ENCODE measurements around the gene TNIP3. TPM values are rescaled to one million over a fixed set of nuclear protein-coding genes. Genes with fewer than 3 reads are reported as not detected.

TNIP3 gene
- total and polyA plus RNA-seq, 4 donors: 0.19 to 0.88 (median 0.48) TPM; not detected in 1

- DNase-seq (no peak), ATAC-seq (ENCODE audit: low FRiP score) (no peak)
- Histone ChIP-seq H3K4me1 (ENCODE audit: control insufficient read depth in 1 of 2, insufficient read depth in 2 of 2, low read length in 2 of 2) (no peaks in the 10 kb centered on the region), H3K27ac (ENCODE audit: low read depth in 1 of 2, low read length in 2 of 2) (no peak overlapping the region), H3K4me3 (ENCODE audit: low read length in 2 of 2) (no peak overlapping the region), H3K36me3 (ENCODE audit: control insufficient read depth in 1 of 2, insufficient read depth in 2 of 2, low read length in 1 of 2) (no peaks in the 10 kb centered on the region), H3K9me3 (ENCODE audit: control insufficient read depth, low read length) (no peaks in the 10 kb centered on the region), H3K27me3 (ENCODE audit: control insufficient read depth in 1 of 2, insufficient read depth in 2 of 2, low read length in 1 of 2) (no peaks in the 10 kb centered on the region)
- 73 to 75% methylated on average over 4 of the region's 4 CpGs for WGBS, 2 donors
- intact Hi-C loops (cut with DNase I): no loop called here
Observed at GRCh38 chr4:121130326-121130660, 33.8 kb downstream of the TNIP3 start.

GRCh38 chr4:121129606-121130325, 34.4 kb downstream of the TNIP3 start:
- 91% methylated on average over 4 of the region's 4 CpGs for WGBS, 2 donors
- H3K4me1 ChIP-seq (ENCODE audit: control insufficient read depth in 1 of 2, insufficient read depth in 2 of 2, low read length in 2 of 2): no peaks in the 10 kb centered on the region
- H3K27ac ChIP-seq (ENCODE audit: low read depth in 1 of 2, low read length in 2 of 2): no peak overlapping the region
- no peaks in the 10 kb centered on the region for H3K9me3 ChIP-seq (ENCODE audit: control insufficient read depth, low read length)
- DNase-seq (no peak), ATAC-seq (ENCODE audit: low FRiP score) (no peak)
- intact Hi-C loops (cut with DNase I): no loop called here
- H3K36me3 ChIP-seq (ENCODE audit: control insufficient read depth in 1 of 2, insufficient read depth in 2 of 2, low read length in 1 of 2): no peaks in the 10 kb centered on the region
- H3K27me3 ChIP-seq (ENCODE audit: control insufficient read depth in 1 of 2, insufficient read depth in 2 of 2, low read length in 1 of 2): no peaks in the 10 kb centered on the region
- H3K4me3 ChIP-seq (ENCODE audit: low read length in 2 of 2): no peak overlapping the region

- DNase-seq: no peak
- Histone ChIP-seq H3K4me3 (ENCODE audit: low read length in 2 of 2) (no peak overlapping the region), H3K4me1 (ENCODE audit: control insufficient read depth in 1 of 2, insufficient read depth in 2 of 2, low read length in 2 of 2) (no peaks in the 10 kb centered on the region), H3K36me3 (ENCODE audit: control insufficient read depth in 1 of 2, insufficient read depth in 2 of 2, low read length in 1 of 2) (no peaks in the 10 kb centered on the region), H3K27ac (ENCODE audit: low read depth in 1 of 2, low read length in 2 of 2) (no peak overlapping the region), H3K9me3 (ENCODE audit: control insufficient read depth, low read length) (no peaks in the 10 kb centered on the region), H3K27me3 (ENCODE audit: control insufficient read depth in 1 of 2, insufficient read depth in 2 of 2, low read length in 1 of 2) (no peaks in the 10 kb centered on the region)
- no peak for ATAC-seq (ENCODE audit: low FRiP score)
- WGBS, 2 donors: 82 to 91% methylated on average over 1 of the region's 1 CpG
- intact Hi-C loops (cut with DNase I): no loop called here
Observed at GRCh38 chr4:121127100-121127499, 37.0 kb downstream of the TNIP3 start.

GRCh38 chr4:121126449-121127006, 37.6 kb downstream of the TNIP3 start:
- Histone ChIP-seq H3K9me3 (ENCODE audit: control insufficient read depth, low read length) (no peaks in the 10 kb centered on the region), H3K36me3 (ENCODE audit: control insufficient read depth in 1 of 2, insufficient read depth in 2 of 2, low read length in 1 of 2) (no peaks in the 10 kb centered on the region), H3K27me3 (ENCODE audit: control insufficient read depth in 1 of 2, insufficient read depth in 2 of 2, low read length in 1 of 2) (no peaks in the 10 kb centered on the region), H3K4me3 (ENCODE audit: low read length in 2 of 2) (no peak overlapping the region), H3K27ac (ENCODE audit: low read depth in 1 of 2, low read length in 2 of 2) (no peak overlapping the region), H3K4me1 (ENCODE audit: control insufficient read depth in 1 of 2, insufficient read depth in 2 of 2, low read length in 2 of 2) (no peaks in the 10 kb centered on the region)
- DNase-seq (no peak), ATAC-seq (ENCODE audit: low FRiP score) (no peak)
- intact Hi-C loops (cut with DNase I): no loop called here
- WGBS, 2 donors: 68 to 74% methylated on average over 6 of the region's 6 CpGs

- DNase-seq: no peak
- Histone ChIP-seq H3K9me3 (ENCODE audit: control insufficient read depth, low read length) (no peaks in the 10 kb centered on the region), H3K4me3 (ENCODE audit: low read length in 2 of 2) (no peak overlapping the region), H3K27ac (ENCODE audit: low read depth in 1 of 2, low read length in 2 of 2) (no peak overlapping the region), H3K4me1 (ENCODE audit: control insufficient read depth in 1 of 2, insufficient read depth in 2 of 2, low read length in 2 of 2) (no peaks in the 10 kb centered on the region), H3K27me3 (ENCODE audit: control insufficient read depth in 1 of 2, insufficient read depth in 2 of 2, low read length in 1 of 2) (no peaks in the 10 kb centered on the region), H3K36me3 (ENCODE audit: control insufficient read depth in 1 of 2, insufficient read depth in 2 of 2, low read length in 1 of 2) (no peaks in the 10 kb centered on the region)
- intact Hi-C loops (cut with DNase I): no loop called here
- WGBS, 2 donors: 97% methylated on average over 3 of the region's 3 CpGs
- no peak for ATAC-seq (ENCODE audit: low FRiP score)
Observed at GRCh38 chr4:121125498-121125885, 38.6 kb downstream of the TNIP3 start.

GRCh38 chr4:121122661-121123060, 41.5 kb downstream of the TNIP3 start:
- intact Hi-C loops (cut with DNase I): no loop called here
- no peaks in the 10 kb centered on the region for H3K4me1 ChIP-seq (ENCODE audit: control insufficient read depth in 1 of 2, insufficient read depth in 2 of 2, low read length in 2 of 2)
- no peak overlapping the region for H3K27ac ChIP-seq (ENCODE audit: low read depth in 1 of 2, low read length in 2 of 2)
- no peaks in the 10 kb centered on the region for H3K27me3 ChIP-seq (ENCODE audit: control insufficient read depth in 1 of 2, insufficient read depth in 2 of 2, low read length in 1 of 2)
- H3K36me3 ChIP-seq (ENCODE audit: control insufficient read depth in 1 of 2, insufficient read depth in 2 of 2, low read length in 1 of 2): no peaks in the 10 kb centered on the region
- WGBS, 2 donors: 23 to 25% methylated on average over 2 of the region's 2 CpGs
- no peak overlapping the region for H3K4me3 ChIP-seq (ENCODE audit: low read length in 2 of 2)
- no peak for ATAC-seq (ENCODE audit: low FRiP score)
- no peaks in the 10 kb centered on the region for H3K9me3 ChIP-seq (ENCODE audit: control insufficient read depth, low read length)
- no peak for DNase-seq

- Histone ChIP-seq H3K27ac (ENCODE audit: low read depth in 1 of 2, low read length in 2 of 2) (no peak overlapping the region), H3K9me3 (ENCODE audit: control insufficient read depth, low read length) (no peaks in the 10 kb centered on the region), H3K4me3 (ENCODE audit: low read length in 2 of 2) (no peak overlapping the region), H3K36me3 (ENCODE audit: control insufficient read depth in 1 of 2, insufficient read depth in 2 of 2, low read length in 1 of 2) (no peaks in the 10 kb centered on the region), H3K27me3 (ENCODE audit: control insufficient read depth in 1 of 2, insufficient read depth in 2 of 2, low read length in 1 of 2) (no peaks in the 10 kb centered on the region), H3K4me1 (ENCODE audit: control insufficient read depth in 1 of 2, insufficient read depth in 2 of 2, low read length in 2 of 2) (no peaks in the 10 kb centered on the region)
- DNase-seq (no peak), ATAC-seq (ENCODE audit: low FRiP score) (no peak)
- WGBS, 2 donors: 52 to 70% methylated on average over 1 of the region's 1 CpG
- intact Hi-C loops (cut with DNase I): no loop called here
Observed at GRCh38 chr4:121119715-121120114, 44.4 kb downstream of the TNIP3 start.

- intact Hi-C loops (cut with DNase I): no loop called here
- no peak for DNase-seq
- no peaks in the 10 kb centered on the region for H3K9me3 ChIP-seq (ENCODE audit: control insufficient read depth, low read length)
- H3K36me3 ChIP-seq (ENCODE audit: control insufficient read depth in 1 of 2, insufficient read depth in 2 of 2, low read length in 1 of 2): no peaks in the 10 kb centered on the region
- no peak overlapping the region for H3K4me3 ChIP-seq (ENCODE audit: low read length in 2 of 2)
- no peaks in the 10 kb centered on the region for H3K27me3 ChIP-seq (ENCODE audit: control insufficient read depth in 1 of 2, insufficient read depth in 2 of 2, low read length in 1 of 2)
- H3K4me1 ChIP-seq (ENCODE audit: control insufficient read depth in 1 of 2, insufficient read depth in 2 of 2, low read length in 2 of 2): no peaks in the 10 kb centered on the region
- ATAC-seq (ENCODE audit: low FRiP score): no peak
- no peak overlapping the region for H3K27ac ChIP-seq (ENCODE audit: low read depth in 1 of 2, low read length in 2 of 2)
- WGBS, 2 donors: 54 to 57% methylated on average over 2 of the region's 2 CpGs
Observed at GRCh38 chr4:121118344-121118743, 45.8 kb downstream of the TNIP3 start.

GRCh38 chr4:121114756-121115155, 49.4 kb downstream of the TNIP3 start:
- Histone ChIP-seq H3K4me3 (ENCODE audit: low read length in 2 of 2) (no peak overlapping the region), H3K27me3 (ENCODE audit: control insufficient read depth in 1 of 2, insufficient read depth in 2 of 2, low read length in 1 of 2) (no peaks in the 10 kb centered on the region), H3K36me3 (ENCODE audit: control insufficient read depth in 1 of 2, insufficient read depth in 2 of 2, low read length in 1 of 2) (no peaks in the 10 kb centered on the region), H3K9me3 (ENCODE audit: control insufficient read depth, low read length) (no peaks in the 10 kb centered on the region), H3K27ac (ENCODE audit: low read depth in 1 of 2, low read length in 2 of 2) (no peak overlapping the region), H3K4me1 (ENCODE audit: control insufficient read depth in 1 of 2, insufficient read depth in 2 of 2, low read length in 2 of 2) (no peaks in the 10 kb centered on the region)
- 80 to 89% methylated on average over 1 of the region's 1 CpG for WGBS, 2 donors
- intact Hi-C loops (cut with DNase I): no loop called here
- ATAC-seq (ENCODE audit: low FRiP score) (no peak), DNase-seq (no peak)
